Spleen (tissue), 11 donors: ENCODE measurements around the gene C10orf143. TPM values are rescaled to one million over a fixed set of nuclear protein-coding genes. Genes with fewer than 3 reads are reported as not detected.
"Not testable (repeated sequence)": the region's sequence is repeated elsewhere in the genome, so short reads cannot be mapped to it uniquely, and the experiment has no call there.

Experiments
- DNase-seq: peaks from one replicate; pipeline ENCODE4 v3.0.0-alpha.2; 2020
- H3K27ac ChIP-seq, 8 donors: fragments of 200-600 bp; sonication (generic) in 7 of 8; 1 replicate in 4 of 8; 2 replicates in 4 of 8; pipeline versions ENCODE4 v1.5.0 to v1.8.0; 2016 to 2021; ENCODE audit warnings: inconsistent platforms in 4 of 8, mild to moderate bottlenecking in 4 of 8, moderate library complexity in 1 of 8
- H3K27me3 ChIP-seq, 7 donors: fragments of 200-600 bp; sonication (generic) in 6 of 7; replicated peaks in 1 of 7; 1 replicate in 4 of 7; 2 replicates in 3 of 7; pipeline versions ENCODE4 v1.5.0 to v1.8.0; 2016 to 2021; ENCODE audit warnings: inconsistent platforms in 3 of 7, mild to moderate bottlenecking in 1 of 7
- H3K36me3 ChIP-seq, 6 donors: fragments of 200-600 bp; sonication (generic) in 5 of 6; 1 replicate in 4 of 6; 2 replicates in 2 of 6; pipeline versions ENCODE4 v1.5.0 to v1.8.0; 2016 to 2021; ENCODE audit warnings: inconsistent platforms in 2 of 6
- H3K4me1 ChIP-seq, 6 donors: fragments of 200-600 bp; sonication (generic) in 5 of 6; 1 replicate in 3 of 6; 2 replicates in 3 of 6; pipeline versions ENCODE4 v1.5.0 to v1.8.0; 2016 to 2021; ENCODE audit warnings: inconsistent platforms in 3 of 6
- H3K4me3 ChIP-seq, 8 donors: fragments of 200-600 bp; sonication (generic) in 7 of 8; 1 replicate in 4 of 8; 2 replicates in 4 of 8; pipeline versions ENCODE4 v1.5.0 to v1.8.0; 2016 to 2021; ENCODE audit warnings: inconsistent platforms in 4 of 8, mild to moderate bottlenecking in 4 of 8, moderate library complexity in 2 of 8
- H3K9me3 ChIP-seq, 8 donors: fragments of 200-600 bp; sonication (generic) in 7 of 8; 1 replicate in 4 of 8; 2 replicates in 4 of 8; pipeline versions ENCODE4 v1.5.0 to v1.8.0; 2016 to 2021; ENCODE audit warnings: inconsistent platforms in 4 of 8
- POLR2A ChIP-seq, 3 donors: fragments of 450-650 bp; IDR thresholded peaks; one replicate each; pipeline ENCODE4 v1.5.1; 2017; ENCODE audit warnings: antibody characterized with exemption in 3 of 3, mild to moderate bottlenecking in 1 of 3
- POLR2AphosphoS5 ChIP-seq, 3 donors: sonication (generic); formaldehyde crosslinking; IDR thresholded peaks; one replicate each; pipeline ENCODE4 v1.5.1; 2017; ENCODE audit warnings: antibody characterized with exemption in 3 of 3
- WGBS, 5 donors: extraction: QIAGEN DNeasy Blood & Tissue Kit in 3 of 5; methylation state at CpG; one replicate each; pipeline versions ENCODE4 v1.1.5 to v1.1.7; 2013 to 2018; 5-methylcytosine and 5-hydroxymethylcytosine counted together
- intact Hi-C: fragments of 100-400 bp; cut with DNase I; formaldehyde crosslinking; loops from one replicate; pipeline ENCODE4 v1.15.0; 2023; ENCODE audit warnings: low total_unique reads
- polyA plus RNA-seq, 3 donors: library from polyadenylated mRNA; stranded (reverse); fragments of 200-250 nt; gene quantifications; one replicate each; pipeline ENCODE4 v1.2.1, GENCODE V29; 2013
- total RNA-seq, 7 donors: library from RNA; depleted of rRNA in 3 of 7; stranded (reverse); fragments of >200 nt in 3 of 7; fragmentation: NEBNext Ultra II Directional in 4 of 7; extraction: Animal tissue kit (Norgen Biotek cat#: 25700) in 4 of 7; gene quantifications; one replicate each; pipeline versions ENCODE4 v1.1.0 to v1.2.1, GENCODE V29; 2016 to 2021
- TF ChIP-seq, protein P1 (sequence below), 11 experiments: fragments of 200-600 bp in 7 of 11; fragments of 450-650 bp in 4 of 11; sonication (generic) in 4 of 11; IDR thresholded peaks in 8 of 11; conservative IDR thresholded peaks in 3 of 11; 1 replicate in 7 of 11; 2 replicates in 4 of 11; pipeline versions ENCODE4 v1.4.0 to v1.8.0; 2016 to 2021; ENCODE audit warnings: antibody characterized with exemption in 11 of 11, inconsistent platforms in 4 of 11, mild to moderate bottlenecking in 1 of 11
- donor health status: healthy with polysubstance abuse.
- donor health status: DM: no; HTN: no; CAD: no; lungs with moderate emphysema.
- donor health status: DM: no; HTN: no; CAD: no.
- donor health status: Bipolar disorder and iron deficiency.
- donor health status: healthy.
- donor health status: DM: no; HTN: no; CAD: no.
- donor health status: DM: yes; HTN: yes; CAD: no.

Gene C10orf143
- total and polyA plus RNA-seq, 10 donors: 2.3 to 15.6 (median 5.1) TPM

DNA sequence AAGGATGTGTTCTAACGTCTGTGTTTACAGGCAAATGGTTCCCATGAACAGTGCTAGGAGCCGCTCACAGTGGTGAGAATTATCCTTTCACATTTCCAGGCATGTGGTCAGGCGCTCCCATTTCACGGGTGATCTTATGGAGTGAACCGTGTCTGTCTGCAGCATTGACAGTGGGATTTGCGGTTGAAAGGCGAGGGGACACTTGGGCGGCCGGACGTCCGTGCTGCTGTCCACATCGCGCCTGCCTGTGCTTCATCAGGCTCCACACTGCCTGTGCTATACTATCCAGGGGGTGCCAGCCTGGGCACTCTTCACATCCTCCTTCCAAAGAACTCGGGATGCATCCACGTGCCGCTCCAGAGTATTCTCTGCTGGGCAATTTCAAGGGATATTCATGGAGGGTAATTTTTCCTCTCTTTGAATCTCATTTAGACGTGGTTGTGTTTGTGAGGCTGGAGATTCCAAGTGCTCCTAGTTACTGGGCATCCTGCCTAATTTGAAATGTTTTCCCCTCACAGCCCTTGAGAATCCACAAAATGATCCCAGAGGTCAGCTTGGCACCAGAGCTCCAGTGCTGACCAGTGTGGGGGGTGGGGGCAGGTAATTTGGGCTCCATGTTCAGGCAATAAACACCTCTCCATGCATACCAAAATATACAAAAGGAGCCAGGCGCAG lies 84.7 kb downstream of the C10orf143 start:
- TF ChIP-seq POLR2AphosphoS5 (IDR thresholded peaks at IDR 0.05): no peak
- no peak for TF ChIP-seq POLR2A (IDR thresholded peaks at IDR 0.05)
- TF ChIP-seq, protein P1, sequence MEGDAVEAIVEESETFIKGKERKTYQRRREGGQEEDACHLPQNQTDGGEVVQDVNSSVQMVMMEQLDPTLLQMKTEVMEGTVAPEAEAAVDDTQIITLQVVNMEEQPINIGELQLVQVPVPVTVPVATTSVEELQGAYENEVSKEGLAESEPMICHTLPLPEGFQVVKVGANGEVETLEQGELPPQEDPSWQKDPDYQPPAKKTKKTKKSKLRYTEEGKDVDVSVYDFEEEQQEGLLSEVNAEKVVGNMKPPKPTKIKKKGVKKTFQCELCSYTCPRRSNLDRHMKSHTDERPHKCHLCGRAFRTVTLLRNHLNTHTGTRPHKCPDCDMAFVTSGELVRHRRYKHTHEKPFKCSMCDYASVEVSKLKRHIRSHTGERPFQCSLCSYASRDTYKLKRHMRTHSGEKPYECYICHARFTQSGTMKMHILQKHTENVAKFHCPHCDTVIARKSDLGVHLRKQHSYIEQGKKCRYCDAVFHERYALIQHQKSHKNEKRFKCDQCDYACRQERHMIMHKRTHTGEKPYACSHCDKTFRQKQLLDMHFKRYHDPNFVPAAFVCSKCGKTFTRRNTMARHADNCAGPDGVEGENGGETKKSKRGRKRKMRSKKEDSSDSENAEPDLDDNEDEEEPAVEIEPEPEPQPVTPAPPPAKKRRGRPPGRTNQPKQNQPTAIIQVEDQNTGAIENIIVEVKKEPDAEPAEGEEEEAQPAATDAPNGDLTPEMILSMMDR (IDR thresholded peaks at IDR 0.05 in 8 of 11, conservative IDR thresholded peaks at IDR 0.05 in 3 of 11): no peak
- intact Hi-C loops: no loop called here
- Histone ChIP-seq H3K27me3 (peaks cover 0 to 8% (median 0%) of the 10 kb centered on the region in 7 donors), H3K36me3 (no peaks in the 10 kb centered on the region), H3K9me3 (no peaks in the 10 kb centered on the region), H3K4me3 (no peak overlapping the region), H3K4me1 (no peaks in the 10 kb centered on the region), H3K27ac (no peak overlapping the region)
- peak; percentile 52 for DNase-seq
- 81 to 85% (median 84%) methylated on average over 17 to 18 of the region's 18 CpGs for WGBS, 5 donors

DNA sequence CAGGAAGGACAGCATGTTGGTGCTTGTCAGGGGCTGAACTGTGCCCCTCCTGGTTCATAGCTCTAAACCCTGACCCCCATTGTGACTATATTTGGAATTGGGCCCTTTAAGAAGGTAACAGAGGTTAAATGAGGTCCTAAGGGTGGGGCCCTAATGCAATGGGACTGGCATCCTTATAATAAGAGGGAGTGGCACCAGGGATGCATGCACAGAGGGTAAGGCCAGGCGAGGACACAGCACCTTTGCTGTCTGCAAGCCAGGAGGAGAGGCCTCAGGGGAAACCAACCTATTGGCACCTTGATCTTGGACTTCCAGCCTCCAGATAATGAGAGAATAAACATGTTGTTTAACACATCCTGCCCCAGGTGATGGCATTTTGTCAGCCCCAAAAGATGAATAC lies 85.3 kb downstream of the C10orf143 start:
- intact Hi-C loops: no loop called here
- no peak for DNase-seq
- WGBS, 5 donors: 65 to 81% (median 75%) methylated on average over 1 of the region's 1 CpG; no CpG with 5 or more reads in 1 of the 5 donors

DNA sequence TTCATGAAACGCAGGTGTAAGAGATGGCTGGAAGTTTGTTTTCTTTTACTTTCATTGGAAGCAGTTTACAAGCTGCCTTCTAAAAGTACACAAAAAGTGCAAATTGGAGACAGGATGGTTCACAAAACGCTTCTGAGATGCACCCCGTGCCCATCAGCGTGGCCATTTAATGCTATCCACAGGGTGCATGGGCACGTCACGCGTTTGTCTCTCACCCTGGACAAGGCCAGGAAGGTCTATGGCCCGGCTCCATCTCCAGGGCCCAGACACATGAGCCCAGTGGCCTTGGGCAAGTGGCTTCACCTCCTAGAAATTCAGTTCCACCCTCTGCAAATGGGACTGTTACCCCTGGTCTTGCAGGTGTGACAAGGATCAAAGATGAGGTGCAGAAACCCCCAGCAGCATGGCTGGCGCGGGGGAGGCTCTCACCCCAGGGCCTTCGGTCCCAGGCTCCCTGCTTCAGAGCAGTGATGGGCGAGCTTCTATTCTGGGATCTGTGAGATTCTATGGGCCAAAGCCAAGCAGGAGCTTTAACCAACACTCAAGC lies 85.8 kb downstream of the C10orf143 start:
- H3K36me3 ChIP-seq: no peaks in the 10 kb centered on the region
- WGBS, 5 donors: 85 to 91% (median 87%) methylated on average over 12 of the region's 12 CpGs
- H3K27me3 ChIP-seq: peaks cover 0 to 8% (median 0%) of the 10 kb centered on the region in 7 donors
- intact Hi-C loops: no loop called here
- no peak overlapping the region for H3K4me3 ChIP-seq
- no peaks in the 10 kb centered on the region for H3K4me1 ChIP-seq
- no peak for TF ChIP-seq POLR2AphosphoS5 (IDR thresholded peaks at IDR 0.05)
- TF ChIP-seq, protein P1 (IDR thresholded peaks at IDR 0.05 in 8 of 11, conservative IDR thresholded peaks at IDR 0.05 in 3 of 11): no peak
- TF ChIP-seq POLR2A (IDR thresholded peaks at IDR 0.05): no peak
- DNase-seq: no peak
- no peak overlapping the region for H3K27ac ChIP-seq
- no peaks in the 10 kb centered on the region for H3K9me3 ChIP-seq

More for the DNA sequence above, 85.3 kb downstream of the C10orf143 start:
- TF ChIP-seq POLR2AphosphoS5 (IDR thresholded peaks at IDR 0.05) (no peak), POLR2A (IDR thresholded peaks at IDR 0.05) (no peak)
- TF ChIP-seq, protein P1 (IDR thresholded peaks at IDR 0.05 in 8 of 11, conservative IDR thresholded peaks at IDR 0.05 in 3 of 11): no peak
- Histone ChIP-seq H3K27ac (no peak overlapping the region), H3K9me3 (no peaks in the 10 kb centered on the region), H3K4me1 (no peaks in the 10 kb centered on the region), H3K27me3 (peaks cover 0 to 8% (median 0%) of the 10 kb centered on the region in 7 donors), H3K36me3 (no peaks in the 10 kb centered on the region), H3K4me3 (no peak overlapping the region)

DNA sequence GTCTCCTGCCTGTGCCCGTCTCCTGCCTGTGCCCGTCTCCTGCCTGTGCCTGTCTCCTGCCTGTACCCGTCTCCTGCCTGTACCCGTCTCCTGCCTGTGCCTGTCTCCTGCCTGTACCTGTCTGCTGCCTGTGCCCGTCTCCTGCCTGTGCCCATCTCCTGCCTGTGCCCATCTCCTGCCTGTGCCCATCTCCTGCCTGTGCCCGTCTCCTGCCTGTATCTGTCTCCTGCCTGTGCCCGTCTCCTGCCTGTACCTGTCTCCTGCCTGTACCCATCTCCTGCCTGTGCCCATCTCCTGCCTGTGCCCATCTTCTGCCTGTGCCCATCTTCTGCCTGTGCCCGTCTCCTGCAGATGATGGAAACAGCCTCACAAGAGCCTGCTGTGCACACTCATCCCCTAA lies 86.3 kb downstream of the C10orf143 start:
- WGBS, 5 donors: 86 to 93% (median 91%) methylated on average over 8 of the region's 8 CpGs
- DNase-seq, intact Hi-C loops: not testable (repeated sequence)

More for the DNA sequence above, 86.3 kb downstream of the C10orf143 start:
- not testable (repeated sequence) for H3K36me3 ChIP-seq, H3K27me3 ChIP-seq, H3K9me3 ChIP-seq, H3K27ac ChIP-seq, H3K4me3 ChIP-seq, H3K4me1 ChIP-seq
